T-helper 2 cell treated with Interferon-gamma antibody and Interleukin-4, amounts not matched to agents 5 μg/mL and 100 μg/mL, for 36 hours (primary cell): ENCODE results near the gene POU2F1.

Source experiments
- DNase-seq: peaks from one replicate; pipeline ENCODE4 v3.0.0; 2021; ENCODE audit warnings: low spot score
- H3K27ac Mint-ChIP-seq: one replicate; pipeline ENCODE4 v1.8.0; 2021; ENCODE audit warnings: mild to moderate bottlenecking, mixed read lengths
- H3K27me3 Mint-ChIP-seq: one replicate; pipeline ENCODE4 v1.8.0; 2021; ENCODE audit warnings: low read depth, mixed read lengths
- H3K36me3 Mint-ChIP-seq: one replicate; pipeline ENCODE4 v1.8.0; 2021; ENCODE audit warnings: low read depth, mixed read lengths
- H3K4me1 Mint-ChIP-seq: one replicate; pipeline ENCODE4 v1.8.0; 2021; ENCODE audit warnings: low read depth, mixed read lengths
- H3K4me3 Mint-ChIP-seq: one replicate; pipeline ENCODE4 v1.8.0; 2022; ENCODE audit warnings: mild to moderate bottlenecking, moderate library complexity, mixed read lengths
- H3K9me3 Mint-ChIP-seq: one replicate; pipeline ENCODE4 v1.8.0; 2021; ENCODE audit warnings: mixed read lengths

POU2F1 gene

DNA sequence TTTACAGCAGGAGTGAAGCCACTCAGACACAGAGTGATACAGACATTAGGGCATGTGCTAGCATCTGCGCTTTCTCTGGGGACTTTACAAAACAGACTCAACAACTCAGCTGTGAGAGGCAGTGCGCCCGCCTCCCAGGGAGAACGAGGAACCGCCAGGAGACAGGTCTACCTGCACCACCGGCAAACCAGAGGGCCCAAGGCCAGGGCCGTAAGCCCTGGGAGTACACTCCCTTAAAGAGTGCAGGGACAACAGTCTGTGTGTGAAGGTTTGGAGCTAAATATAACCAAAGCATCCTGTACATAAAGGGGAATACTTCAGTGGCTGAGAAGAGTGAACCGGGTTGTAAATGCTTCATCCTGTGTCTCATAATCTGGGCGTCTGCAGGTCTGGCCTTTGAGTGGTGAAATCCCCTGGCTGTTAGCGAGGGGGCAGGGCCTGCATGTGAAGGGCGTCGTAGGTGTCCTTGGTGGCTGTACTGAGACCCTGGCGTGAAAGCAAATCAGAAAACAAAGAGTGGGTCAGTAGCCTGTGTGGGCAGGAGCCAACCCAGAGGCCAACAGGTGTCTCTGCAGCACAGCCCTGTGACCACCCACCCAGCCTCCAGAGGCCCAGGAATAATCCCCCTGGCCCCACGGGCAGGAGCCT is 210.7 kb downstream of the POU2F1 start:
- Mint-ChIP-seq H3K9me3 (no peaks in the 10 kb centered on the region), H3K4me1 (peaks cover 19% of the 10 kb centered on the region)

DNA sequence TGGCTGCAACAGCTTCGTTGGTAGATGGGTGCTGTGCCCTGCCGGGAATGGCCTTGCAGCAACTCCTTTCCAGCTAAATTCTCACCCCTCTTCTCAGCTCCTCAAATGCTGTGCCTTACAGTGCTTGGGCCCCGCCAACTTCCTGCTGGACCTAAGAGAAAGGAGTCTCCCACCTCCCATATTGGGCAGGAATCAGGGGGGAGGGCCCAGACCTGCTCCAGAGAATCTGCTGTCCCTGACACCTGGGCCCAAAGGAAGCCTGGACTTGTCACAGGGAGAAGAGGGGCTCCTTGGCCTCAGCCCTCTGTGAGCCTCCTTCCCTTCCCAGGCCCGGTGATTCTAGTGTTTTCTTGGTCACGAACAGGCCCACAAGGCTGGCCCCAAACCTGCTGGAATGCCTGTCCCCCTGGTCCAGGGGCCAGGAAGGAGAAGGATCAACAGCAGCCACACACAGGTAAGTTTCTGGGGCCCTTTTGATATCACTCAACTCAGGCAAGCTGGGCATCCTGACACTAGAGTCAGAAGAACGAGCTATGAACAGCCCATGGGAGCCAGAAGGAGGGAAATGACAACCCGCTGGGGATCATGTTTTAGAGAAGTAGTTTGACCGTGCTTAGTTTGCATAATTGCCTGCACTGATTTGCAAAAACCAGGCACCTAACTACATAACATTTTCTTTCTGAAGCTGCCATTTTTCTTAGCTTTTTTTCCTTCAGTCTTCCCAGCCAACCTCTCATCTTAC is 211.4 kb downstream of the POU2F1 start:
- H3K27ac Mint-ChIP-seq, result no peak overlapping the region
- H3K4me1 Mint-ChIP-seq, result peaks cover 21% of the 10 kb centered on the region
- H3K4me3 Mint-ChIP-seq, result no peak overlapping the region
- no peaks in the 10 kb centered on the region for H3K9me3 Mint-ChIP-seq
- peaks cover 54% of the 10 kb centered on the region for H3K36me3 Mint-ChIP-seq
- DNase-seq, result no peak
- no peaks in the 10 kb centered on the region for H3K27me3 Mint-ChIP-seq

More for the DNA sequence above, 210.7 kb downstream of the POU2F1 start:
- no peak for DNase-seq
- Mint-ChIP-seq H3K27ac (no peak overlapping the region), H3K36me3 (peaks cover 49% of the 10 kb centered on the region), H3K4me3 (no peak overlapping the region), H3K27me3 (no peaks in the 10 kb centered on the region)

DNA sequence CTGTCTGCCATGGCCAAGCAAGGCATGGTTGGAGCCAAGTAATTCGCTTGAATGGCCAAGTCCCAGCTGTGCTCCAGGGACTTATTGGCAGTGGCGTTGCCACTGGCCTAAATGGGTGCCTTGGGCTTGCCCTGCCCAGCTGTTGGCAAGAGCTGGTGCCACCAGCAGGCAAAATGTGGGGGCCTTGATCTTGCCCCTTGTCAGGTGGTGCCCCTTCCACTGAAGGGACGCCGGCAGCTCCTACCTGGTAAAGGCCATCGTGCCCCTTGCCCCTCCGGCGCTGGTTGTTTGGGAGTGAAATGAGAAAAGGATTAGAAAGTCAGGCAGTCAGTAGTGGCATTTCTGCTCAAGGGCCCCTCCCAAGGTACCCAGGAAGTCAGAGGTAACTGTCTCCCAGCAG is 212.1 kb downstream of the POU2F1 start:
- H3K27ac Mint-ChIP-seq, result no peak overlapping the region
- peaks cover 56% of the 10 kb centered on the region for H3K36me3 Mint-ChIP-seq
- DNase-seq, result no peak
- H3K4me3 Mint-ChIP-seq, result no peak overlapping the region
- no peaks in the 10 kb centered on the region for H3K9me3 Mint-ChIP-seq
- H3K4me1 Mint-ChIP-seq, result peaks cover 26% of the 10 kb centered on the region
- no peaks in the 10 kb centered on the region for H3K27me3 Mint-ChIP-seq

GRCh38 chr1:167433884-167434283 is 213.2 kb downstream of the POU2F1 start:
- Mint-ChIP-seq H3K36me3 (peaks cover 65% of the 10 kb centered on the region), H3K4me3 (no peak overlapping the region), H3K9me3 (no peaks in the 10 kb centered on the region), H3K27me3 (no peaks in the 10 kb centered on the region), H3K27ac (peak overlapping the region; percentile 26), H3K4me1 (peaks cover 29% of the 10 kb centered on the region)
- DNase-seq, result no peak

GRCh38 chr1:167434306-167434705 is 213.6 kb downstream of the POU2F1 start:
- H3K36me3 Mint-ChIP-seq, result peaks cover 67% of the 10 kb centered on the region
- no peaks in the 10 kb centered on the region for H3K9me3 Mint-ChIP-seq
- H3K27me3 Mint-ChIP-seq, result no peaks in the 10 kb centered on the region
- peak overlapping the region; percentile 26 for H3K27ac Mint-ChIP-seq
- no peak for DNase-seq
- H3K4me3 Mint-ChIP-seq, result no peak overlapping the region
- H3K4me1 Mint-ChIP-seq, result peaks cover 32% of the 10 kb centered on the region

DNA sequence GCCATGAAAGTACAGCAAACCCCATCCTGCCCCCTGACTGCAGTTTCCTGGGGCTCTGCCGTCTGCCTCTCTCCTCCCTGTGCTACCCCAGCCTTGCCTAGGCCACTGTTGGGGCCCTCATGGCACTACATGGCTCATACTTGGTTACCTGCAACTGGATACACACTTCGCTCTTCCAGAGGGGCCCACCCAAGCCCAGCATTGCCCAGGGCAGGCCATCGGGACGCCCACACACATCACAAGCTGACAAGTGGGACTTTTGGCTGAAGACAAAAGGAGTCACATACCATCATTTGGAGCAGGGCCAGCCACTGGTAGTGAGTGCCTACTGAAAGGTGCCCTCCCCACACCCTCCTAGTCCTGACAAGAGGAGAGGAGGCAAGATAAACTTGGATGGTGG is 214.8 kb downstream of the POU2F1 start:
- Mint-ChIP-seq H3K4me1 (peaks cover 36% of the 10 kb centered on the region), H3K27ac (peak overlapping the region; percentile 52), H3K27me3 (no peaks in the 10 kb centered on the region), H3K36me3 (peaks cover 69% of the 10 kb centered on the region), H3K4me3 (no peak overlapping the region), H3K9me3 (no peaks in the 10 kb centered on the region)
- no peak for DNase-seq

DNA sequence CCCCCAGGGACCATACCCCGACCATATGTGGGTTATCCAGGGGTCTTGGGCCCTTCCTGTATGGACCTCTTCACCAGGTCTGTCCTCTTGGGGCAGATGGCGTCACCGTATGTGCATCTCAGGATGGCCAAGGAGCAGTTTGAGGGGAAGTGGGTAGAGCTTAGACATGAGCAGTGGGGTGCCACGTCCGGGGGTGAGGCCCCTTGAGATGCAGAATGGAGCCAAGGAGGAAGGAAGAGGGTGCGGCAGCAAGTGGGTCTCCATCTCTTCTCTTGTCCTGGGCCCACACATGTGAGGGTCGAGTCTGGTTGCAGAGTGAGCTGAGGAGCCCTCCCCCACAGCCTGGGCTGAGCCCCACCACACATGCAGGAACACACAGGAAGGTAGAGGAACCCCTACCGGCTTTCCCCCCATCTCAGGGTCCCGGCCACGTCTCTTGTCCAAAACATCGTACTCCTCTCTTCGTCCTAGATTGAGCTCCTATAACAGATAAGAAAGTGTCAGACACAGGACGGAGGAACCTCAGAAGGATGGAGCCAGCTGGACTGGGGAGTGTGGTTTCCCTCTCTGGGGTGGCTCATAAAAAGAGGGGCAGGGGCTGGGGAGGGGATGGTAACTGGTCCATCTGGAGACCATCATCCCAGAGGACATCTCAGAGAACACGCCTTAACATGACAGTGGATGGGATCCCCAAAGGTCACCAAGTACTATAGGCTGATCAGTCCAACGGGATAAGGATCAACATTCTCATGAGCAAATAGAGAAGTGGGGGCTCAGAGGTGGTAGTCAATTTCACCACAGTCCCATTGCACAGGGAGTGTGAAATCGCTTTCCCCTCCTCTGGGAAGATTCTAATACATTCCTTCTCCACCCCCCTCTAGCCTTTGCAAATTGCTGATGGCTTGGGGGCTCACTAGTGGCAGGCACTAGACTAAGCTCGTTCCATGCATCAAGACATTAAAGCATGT is 217.8 kb downstream of the POU2F1 start:
- Mint-ChIP-seq H3K27ac (peak overlapping the region; percentile 60), H3K4me3 (peak overlapping the region; percentile 11), H3K9me3 (no peaks in the 10 kb centered on the region), H3K36me3 (peaks cover 60% of the 10 kb centered on the region), H3K4me1 (peaks cover 47% of the 10 kb centered on the region), H3K27me3 (no peaks in the 10 kb centered on the region)
- no peak for DNase-seq

DNA sequence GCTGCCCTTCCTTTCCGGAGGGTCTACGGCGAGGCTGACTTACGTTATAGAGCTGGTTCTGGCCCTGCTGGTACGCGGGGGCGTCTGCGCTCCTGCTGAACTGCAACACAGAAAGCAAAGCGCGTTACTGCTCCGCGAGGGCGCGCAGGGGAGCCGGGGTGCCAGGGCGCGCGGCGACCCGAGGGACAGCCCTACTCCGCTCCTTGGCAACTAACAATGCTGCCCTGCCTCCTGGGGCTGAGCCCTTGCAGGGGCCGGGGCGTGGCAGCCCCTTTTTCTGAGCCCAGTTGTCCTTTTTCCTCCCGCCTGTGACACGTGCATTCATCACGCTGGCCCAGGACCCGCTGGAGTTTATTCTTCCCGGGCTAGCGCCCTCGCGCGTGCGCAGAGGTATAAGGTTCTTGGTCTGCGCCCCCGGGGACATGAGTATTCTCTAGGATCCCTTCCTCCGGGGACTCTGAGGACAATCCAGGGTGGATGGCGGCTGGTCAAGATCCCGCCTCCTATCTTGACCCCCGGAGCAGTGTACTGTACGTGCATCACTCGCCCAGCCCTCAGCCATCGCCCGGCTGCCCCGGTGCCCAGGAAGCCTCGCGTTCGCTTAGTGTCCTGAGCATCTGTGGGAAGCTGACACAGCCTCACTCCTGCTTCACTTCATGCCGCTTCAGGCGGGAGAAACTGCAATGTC is 218.8 kb downstream of the POU2F1 start:
- H3K4me1 Mint-ChIP-seq, result peaks cover 53% of the 10 kb centered on the region
- H3K9me3 Mint-ChIP-seq, result no peaks in the 10 kb centered on the region
- no peak for DNase-seq
- no peaks in the 10 kb centered on the region for H3K27me3 Mint-ChIP-seq
- no peak overlapping the region for H3K27ac Mint-ChIP-seq
- H3K4me3 Mint-ChIP-seq, result no peak overlapping the region
- H3K36me3 Mint-ChIP-seq, result peaks cover 62% of the 10 kb centered on the region

DNA sequence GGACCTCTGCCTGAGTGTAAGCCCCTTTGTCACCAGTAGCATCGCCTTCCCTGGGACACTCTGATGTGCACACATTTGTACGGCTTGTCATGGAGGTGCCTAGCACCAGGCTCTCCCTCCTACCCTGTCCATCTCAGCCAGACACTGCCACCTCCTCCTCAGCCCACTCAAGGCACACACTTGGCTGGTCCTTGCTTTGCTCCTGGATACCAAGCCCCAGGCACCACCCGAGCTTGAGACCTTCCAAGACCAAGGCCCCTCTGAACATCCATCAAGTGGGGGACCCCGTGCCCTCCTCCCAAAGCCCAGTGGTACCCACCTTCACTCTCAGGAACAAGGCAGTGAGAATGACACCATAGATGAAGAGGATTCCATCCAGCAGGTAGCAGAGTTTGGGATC is 219.7 kb downstream of the POU2F1 start:
- H3K27ac Mint-ChIP-seq, result peak overlapping the region; percentile 21
- no peaks in the 10 kb centered on the region for H3K27me3 Mint-ChIP-seq
- peaks cover 60% of the 10 kb centered on the region for H3K36me3 Mint-ChIP-seq
- no peaks in the 10 kb centered on the region for H3K9me3 Mint-ChIP-seq
- no peak for DNase-seq
- H3K4me1 Mint-ChIP-seq, result peaks cover 58% of the 10 kb centered on the region
- H3K4me3 Mint-ChIP-seq, result no peak overlapping the region

GRCh38 chr1:167440776-167441175 is 220.1 kb downstream of the POU2F1 start:
- H3K27me3 Mint-ChIP-seq, result no peaks in the 10 kb centered on the region
- H3K27ac Mint-ChIP-seq, result no peak overlapping the region
- peaks cover 56% of the 10 kb centered on the region for H3K36me3 Mint-ChIP-seq

GRCh38 chr1:167441222-167441621 is 220.5 kb downstream of the POU2F1 start:
- Mint-ChIP-seq H3K4me3 (no peak overlapping the region), H3K36me3 (peaks cover 56% of the 10 kb centered on the region), H3K9me3 (no peaks in the 10 kb centered on the region), H3K4me1 (peaks cover 62% of the 10 kb centered on the region), H3K27ac (no peak overlapping the region), H3K27me3 (no peaks in the 10 kb centered on the region)
- no peak for DNase-seq

More at GRCh38 chr1:167440776-167441175, 220.1 kb downstream of the POU2F1 start:
- H3K9me3 Mint-ChIP-seq, result no peaks in the 10 kb centered on the region
- no peak overlapping the region for H3K4me3 Mint-ChIP-seq
- peaks cover 59% of the 10 kb centered on the region for H3K4me1 Mint-ChIP-seq
- DNase-seq, result no peak

DNA sequence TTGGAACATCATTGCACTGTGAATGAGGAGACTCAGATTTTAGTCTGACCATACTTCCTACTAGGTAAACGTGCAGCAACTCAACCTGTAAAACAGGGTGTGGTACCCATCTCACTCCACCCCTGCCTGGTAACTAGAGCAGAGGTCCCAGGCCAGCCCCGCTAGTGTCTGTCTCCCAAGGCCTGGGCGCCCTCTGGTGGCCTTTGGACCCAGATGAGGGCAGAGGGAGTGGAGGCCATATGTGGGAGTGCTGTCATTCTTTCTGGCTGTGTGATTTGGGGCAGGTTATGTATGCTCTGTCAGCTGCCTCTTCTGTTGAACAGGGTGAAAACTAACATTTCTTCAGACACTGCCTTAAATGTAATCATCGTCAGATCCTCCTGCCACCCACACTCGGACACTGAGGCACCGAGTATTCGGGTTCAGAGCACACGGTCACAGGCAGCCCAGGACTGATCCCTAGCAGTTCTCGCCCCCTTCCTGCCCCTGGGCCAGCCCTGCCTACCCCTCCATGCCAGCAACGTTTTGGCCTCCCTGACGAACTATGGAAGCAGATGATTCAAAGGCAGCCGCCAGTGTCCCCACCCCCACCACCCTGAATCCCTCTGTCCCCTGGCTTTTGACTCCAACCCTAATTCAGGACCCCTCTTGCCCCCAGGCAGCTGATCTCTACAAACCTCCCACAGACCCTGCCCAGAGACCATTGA is 221.6 kb downstream of the POU2F1 start:
- peak; percentile 75 for DNase-seq
- peak overlapping the region; percentile 7 for H3K27ac Mint-ChIP-seq
- H3K9me3 Mint-ChIP-seq, result no peaks in the 10 kb centered on the region
- H3K27me3 Mint-ChIP-seq, result no peaks in the 10 kb centered on the region
- peaks cover 53% of the 10 kb centered on the region for H3K36me3 Mint-ChIP-seq
- H3K4me1 Mint-ChIP-seq, result peaks cover 65% of the 10 kb centered on the region
- H3K4me3 Mint-ChIP-seq, result no peak overlapping the region
